ENCODE data around the gene VIL1. TPM values are rescaled to one million over a fixed set of nuclear protein-coding genes. Genes with fewer than 3 reads are reported as not detected.

Gene VIL1
- total RNA-seq, 1 experiment from 2014 or later = 4.2 TPM

GRCh38 chr2:218404351-218405085, 14.4 kb upstream of the VIL1 start:
- H3K23ac ChIP-seq (ENCODE audit: insufficient read length, low read depth, low read length) = no peak overlapping the region
- H3K36me3 Mint-ChIP-seq (ENCODE audit: insufficient read depth in 1 of 3, low read depth in 3 of 3) = peaks cover 4 to 25% (median 22%) of the 10 kb centered on the region in 3 experiments; a peak in 6 of 7 replicates
- no peak overlapping the region for H4K91ac ChIP-seq (ENCODE audit: insufficient read length, low read depth, low read length)
- no peak overlapping the region for H2AK5ac ChIP-seq (ENCODE audit: insufficient read length, low read length)
- no peak overlapping the region for H3K18ac ChIP-seq (ENCODE audit: insufficient read length, low read depth, low read length)
- TF ChIP-seq CTCF (conservative IDR thresholded peaks at IDR 0.05) = no peak
- H3K4me2 ChIP-seq (ENCODE audit: insufficient read depth, insufficient read length, low read length) = no peak overlapping the region
- no peak overlapping the region for H2BK120ac ChIP-seq (ENCODE audit: low read depth, low read length, poor library complexity, severe bottlenecking)
- no peak overlapping the region for H3K9ac ChIP-seq (ENCODE audit: extremely low read depth, insufficient read length, low read length)
- no peaks in the 10 kb centered on the region for H3K27me3 ChIP-seq (ENCODE audit: insufficient read depth, low read length)
- no peak overlapping the region for H4K8ac ChIP-seq (replicated peaks; ENCODE audit: insufficient read length, low read depth, low read length)
- no peaks in the 10 kb centered on the region for H3K9me3 Mint-ChIP-seq
- H4K5ac ChIP-seq (ENCODE audit: insufficient read length, low read depth, low read length) = no peak overlapping the region
- peaks cover 19 to 26% of the 10 kb centered on the region in 2 experiments for H3K4me1 Mint-ChIP-seq
- H2AFZ ChIP-seq (ENCODE audit: low read length) = no peak overlapping the region
- H2BK12ac ChIP-seq (ENCODE audit: insufficient read length, low read depth, low read length) = no peak overlapping the region
- H3K27me3 Mint-ChIP-seq (ENCODE audit: low read depth) = no peaks in the 10 kb centered on the region
- no peak overlapping the region for H3K56ac ChIP-seq (ENCODE audit: insufficient read length, low read depth, low read length)
- H3K79me1 ChIP-seq (ENCODE audit: insufficient read depth, low read depth, low read length, poor library complexity, severe bottlenecking) = no peaks in the 10 kb centered on the region
- no peak for DNase-seq
- peaks cover 19% of the 10 kb centered on the region for H3K23me2 ChIP-seq (ENCODE audit: insufficient read length, low read depth, low read length, poor library complexity, severe bottlenecking)
- H3K79me2 ChIP-seq (ENCODE audit: insufficient read depth, low read length) = no peaks in the 10 kb centered on the region
- H4K20me1 ChIP-seq (ENCODE audit: control insufficient read depth, insufficient read depth, insufficient read length) = no peaks in the 10 kb centered on the region
- H2BK20ac ChIP-seq (ENCODE audit: low read depth, low read length, poor library complexity, severe bottlenecking) = no peak overlapping the region
- no peak overlapping the region for H2BK5ac ChIP-seq (ENCODE audit: insufficient read length, low read length)
- 0 out of 7 replicates have a peak overlapping the region, but pooled peaks of 1 of the 3 experiments have one; percentile 66 for H3K27ac Mint-ChIP-seq
- no peak overlapping the region for H3T11ph ChIP-seq (ENCODE audit: low read length)
- WGBS (ENCODE audit: extremely low coverage, insufficient read length, low lambda C conversion rate) = no CpG with 5 or more reads among the region's 16 CpGs
- peaks cover 4% of the 10 kb centered on the region; the same call in 1 of the 2 replicates for H3K4me1 ChIP-seq (ENCODE audit: insufficient read depth, low read length)
- H3K9me3 ChIP-seq (ENCODE audit: control insufficient read depth, low read depth, low read length) = no peaks in the 10 kb centered on the region
- no peak overlapping the region; a peak in 1 of 5 replicates for H3K4me3 Mint-ChIP-seq
- H3K14ac ChIP-seq (ENCODE audit: insufficient read depth, low read length) = no peak overlapping the region; the same call in 1 of the 2 replicates
- no peak overlapping the region for H3K27ac ChIP-seq (ENCODE audit: insufficient read length, low read depth, low read length)
- H2BK15ac ChIP-seq (ENCODE audit: low read depth, low read length) = no peak overlapping the region
- H3K4ac ChIP-seq (ENCODE audit: low read depth, low read length) = no peak overlapping the region

Data from H9 (cell line).